ENCODE data around the gene FRMD4A.
"Not testable (repeated sequence)": the region's sequence is repeated elsewhere in the genome, so short reads cannot be mapped to it uniquely, and the experiment has no call there.

The FRMD4A gene

DNA sequence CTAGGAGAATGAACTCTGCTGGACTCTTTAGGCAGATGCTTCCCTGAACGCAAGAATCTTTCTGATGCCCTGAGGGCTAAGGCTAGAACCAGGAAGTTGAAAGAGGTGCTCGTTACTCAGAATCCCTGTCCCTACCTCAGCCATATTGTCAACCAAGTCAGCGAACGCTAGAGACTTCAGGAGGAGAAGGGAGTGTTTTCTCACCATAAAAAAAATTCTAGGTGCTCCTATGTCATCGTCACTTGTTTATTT, 384.6 kb downstream of the FRMD4A start:
- DNase-seq (ENCODE audit: low spot score), result no peak

DNA sequence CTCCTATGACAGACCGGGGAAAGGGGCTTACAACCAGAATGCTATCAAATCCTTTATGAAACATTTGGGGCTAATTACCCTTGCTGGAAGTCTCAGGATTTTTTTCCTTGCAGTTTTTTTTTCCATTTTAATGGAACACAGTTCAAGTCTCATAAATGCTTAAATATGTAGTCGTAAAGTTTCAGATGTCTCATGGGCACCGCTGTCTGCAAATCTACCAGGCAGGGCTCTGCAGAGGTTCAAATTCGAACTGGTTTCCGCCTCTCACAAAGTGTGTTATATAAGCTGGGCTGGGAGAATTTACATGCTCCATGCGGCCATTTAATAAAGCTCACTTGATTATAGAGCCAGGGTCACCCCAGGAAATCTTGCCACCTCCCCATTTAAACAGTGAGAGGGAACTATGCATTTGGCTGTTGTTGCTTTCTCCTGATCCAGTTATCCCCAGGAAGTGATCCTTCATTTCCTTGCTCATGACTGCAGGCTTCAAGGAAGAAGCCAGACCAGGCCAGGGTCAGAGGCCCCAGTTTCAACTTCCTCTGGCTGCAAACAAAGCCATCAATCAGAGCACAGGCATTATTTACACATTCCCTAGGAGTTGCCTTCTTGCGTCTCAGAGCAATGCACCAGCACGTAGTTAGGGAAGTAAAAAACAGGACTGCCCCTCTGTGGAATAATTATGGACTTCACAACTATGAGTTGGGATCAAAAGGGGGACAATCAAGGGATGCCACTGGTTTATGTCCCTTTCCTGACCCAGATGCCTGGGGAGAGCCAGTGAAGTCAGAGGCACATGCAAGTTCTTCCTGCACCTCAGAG, 385.1 kb downstream of the FRMD4A start:
- DNase-seq (ENCODE audit: low spot score), result no peak

- DNase-seq (ENCODE audit: low spot score), result no peak
Observed at GRCh38 chr10:13944823-13945222, 385.9 kb downstream of the FRMD4A start.

- no peak for DNase-seq (ENCODE audit: low spot score)
Observed at GRCh38 chr10:13943735-13944398, 386.9 kb downstream of the FRMD4A start.

- no peak for DNase-seq (ENCODE audit: low spot score)
Observed at GRCh38 chr10:13942035-13942434, 388.7 kb downstream of the FRMD4A start.

- DNase-seq (ENCODE audit: low spot score), result no peak
Observed at GRCh38 chr10:13939391-13939790, 391.3 kb downstream of the FRMD4A start.

DNA sequence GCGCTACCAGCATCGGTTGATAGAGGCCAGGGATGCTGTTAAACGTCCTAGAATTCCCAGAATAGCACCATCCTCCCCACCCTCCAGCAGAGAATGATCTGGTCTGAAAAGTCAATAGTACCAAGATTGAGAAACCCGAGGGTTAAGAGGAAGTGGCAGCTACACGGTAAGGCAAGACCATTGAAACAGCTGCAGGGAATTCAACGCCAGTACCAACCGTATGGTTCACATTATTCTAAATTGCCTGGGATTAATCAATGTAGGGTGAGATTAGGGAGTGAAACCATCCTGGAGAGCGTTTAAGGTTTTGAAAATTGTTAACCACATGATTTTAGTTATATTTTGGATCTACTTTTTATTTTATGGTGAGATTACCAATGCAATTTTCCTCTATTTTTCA, 391.8 kb downstream of the FRMD4A start:
- DNase-seq (ENCODE audit: low spot score), result no peak

DNA sequence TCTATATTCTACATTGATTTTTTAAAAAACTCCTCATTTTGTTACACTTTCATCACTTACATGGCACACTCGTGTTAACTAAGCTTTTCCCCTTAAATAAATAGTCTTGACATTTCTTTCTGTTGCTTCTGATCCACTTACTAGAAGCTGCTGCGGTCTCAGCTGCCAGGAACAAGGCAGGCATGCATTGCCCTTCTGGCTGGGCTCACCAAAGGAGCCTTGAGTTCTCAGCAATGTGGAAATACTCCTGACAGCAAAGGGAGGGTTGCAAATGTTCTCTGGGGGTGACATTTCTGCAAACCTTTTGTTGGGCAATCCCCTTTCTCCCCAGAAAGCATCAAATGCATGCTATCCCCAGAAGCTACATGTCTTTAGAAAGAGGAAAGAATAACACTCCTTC, 393.9 kb downstream of the FRMD4A start:
- no peak for DNase-seq (ENCODE audit: low spot score)

DNA sequence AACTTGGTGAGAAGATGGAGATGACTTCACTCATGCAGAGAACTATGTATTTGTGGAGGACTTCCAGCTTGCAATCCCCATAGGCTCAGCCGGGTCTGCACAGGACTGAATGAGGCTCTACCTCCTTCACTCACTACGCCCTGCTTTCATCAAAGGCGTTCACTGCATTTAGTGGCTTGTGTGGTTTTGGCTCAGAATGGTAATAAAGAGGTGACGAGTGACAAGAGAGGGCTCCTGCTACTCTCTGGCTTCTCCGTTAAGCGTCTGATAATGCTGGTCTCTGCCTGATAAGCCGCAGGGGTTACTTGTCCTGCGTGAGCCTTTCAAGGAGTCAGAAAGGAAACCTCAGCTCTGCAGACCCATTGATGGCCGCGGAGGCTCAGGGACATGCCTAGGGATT, 400.6 kb downstream of the FRMD4A start:
- DNase-seq (ENCODE audit: low spot score), result no peak

- DNase-seq (ENCODE audit: low spot score), result no peak
Observed at GRCh38 chr10:13928451-13928850, 402.3 kb downstream of the FRMD4A start.

- no peak for DNase-seq (ENCODE audit: low spot score)
Observed at GRCh38 chr10:13925971-13926780, 404.5 kb downstream of the FRMD4A start.

DNA sequence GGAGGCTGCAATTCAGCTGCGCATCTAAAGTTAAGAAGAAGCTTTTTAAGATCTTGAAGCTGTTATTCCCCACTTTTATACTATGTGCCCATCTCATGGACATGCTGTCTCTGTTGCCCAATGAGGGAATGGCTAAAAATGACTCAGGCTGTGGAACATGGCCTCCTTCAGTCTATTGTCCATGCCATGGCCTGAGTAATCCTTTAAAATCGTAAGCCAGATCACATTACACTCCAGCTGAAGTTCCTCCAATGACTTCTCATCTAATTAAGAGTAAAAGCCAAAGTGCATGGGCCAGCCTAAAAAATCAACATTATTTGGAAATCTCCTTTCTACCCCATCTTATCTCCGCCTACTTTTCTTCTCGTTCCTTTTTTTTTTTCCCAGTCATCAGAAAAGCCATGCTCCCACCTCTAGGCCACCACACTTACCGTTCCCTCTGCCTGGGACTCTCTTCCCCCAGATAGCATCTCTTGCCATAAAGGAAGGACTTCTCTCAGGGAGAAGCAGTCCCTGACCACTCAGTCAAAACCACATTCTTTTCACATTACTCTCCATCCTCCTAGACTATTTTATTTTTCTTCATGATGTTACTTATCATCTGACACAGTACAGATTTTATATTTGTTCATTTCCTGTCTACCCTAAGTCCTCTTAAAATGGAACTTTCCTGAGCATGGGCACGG, 406.5 kb downstream of the FRMD4A start:
- no peak for DNase-seq (ENCODE audit: low spot score)

DNA sequence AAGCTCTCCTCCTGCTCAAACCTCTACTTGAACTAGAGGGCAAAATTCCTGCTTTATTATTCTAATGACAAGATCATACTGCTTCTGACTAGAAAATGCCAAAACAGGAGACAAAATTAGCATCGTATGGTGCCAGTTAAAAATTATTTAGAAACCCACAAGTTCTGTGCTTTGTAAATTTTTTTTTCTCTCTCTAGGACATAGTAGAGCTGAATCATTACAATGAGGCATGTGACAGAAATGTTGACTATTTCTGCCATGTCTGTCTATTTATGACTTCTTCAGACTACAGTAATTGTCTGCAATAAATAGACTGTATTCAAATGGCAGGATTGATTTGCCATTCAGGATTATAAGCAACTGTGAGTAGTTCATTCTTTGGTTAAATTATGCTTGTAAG, 408.1 kb downstream of the FRMD4A start:
- no peak for DNase-seq (ENCODE audit: low spot score)

DNA sequence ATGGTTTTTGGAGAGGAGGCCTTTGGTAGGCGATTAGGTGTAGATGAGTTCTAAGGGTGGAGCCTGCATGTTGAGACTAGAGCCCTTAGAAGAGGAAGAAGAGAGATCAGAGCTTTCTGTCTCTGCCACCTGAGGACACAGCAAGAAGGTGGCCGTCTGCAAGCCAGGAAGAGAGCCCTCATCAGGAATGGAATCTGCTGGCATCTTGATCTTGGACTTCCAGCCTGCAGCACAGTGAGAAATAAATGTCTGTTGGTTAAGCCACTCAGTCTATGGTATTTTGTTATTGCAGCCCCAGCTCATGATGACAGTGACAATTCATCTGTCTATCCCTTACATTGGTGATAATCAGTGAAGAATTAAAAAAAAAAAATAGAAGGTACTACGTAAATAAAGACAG, 408.8 kb downstream of the FRMD4A start:
- DNase-seq (ENCODE audit: low spot score), result no peak

GRCh38 chr10:13921131-13921530, 409.6 kb downstream of the FRMD4A start:
- DNase-seq (ENCODE audit: low spot score), result not testable (repeated sequence)

DNA sequence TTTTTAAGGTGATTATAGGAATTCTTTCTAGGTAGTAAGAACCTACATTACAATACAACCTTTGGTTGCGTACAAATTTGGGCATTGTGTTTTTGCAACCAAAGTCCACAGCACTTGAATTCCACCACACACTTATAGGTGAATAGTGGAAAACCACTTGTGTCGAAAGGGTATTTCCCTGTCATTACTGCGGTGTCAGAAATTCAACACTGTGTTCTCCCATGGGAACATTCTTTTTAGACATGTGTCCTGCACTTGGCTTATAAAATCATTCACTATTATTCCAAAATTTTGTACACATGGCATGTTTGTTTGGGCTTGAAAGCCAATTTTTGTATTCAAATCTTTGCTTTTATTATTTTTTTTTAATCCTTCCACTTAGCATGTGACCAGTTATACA, 410.3 kb downstream of the FRMD4A start:
- DNase-seq (ENCODE audit: low spot score), result no peak

DNA sequence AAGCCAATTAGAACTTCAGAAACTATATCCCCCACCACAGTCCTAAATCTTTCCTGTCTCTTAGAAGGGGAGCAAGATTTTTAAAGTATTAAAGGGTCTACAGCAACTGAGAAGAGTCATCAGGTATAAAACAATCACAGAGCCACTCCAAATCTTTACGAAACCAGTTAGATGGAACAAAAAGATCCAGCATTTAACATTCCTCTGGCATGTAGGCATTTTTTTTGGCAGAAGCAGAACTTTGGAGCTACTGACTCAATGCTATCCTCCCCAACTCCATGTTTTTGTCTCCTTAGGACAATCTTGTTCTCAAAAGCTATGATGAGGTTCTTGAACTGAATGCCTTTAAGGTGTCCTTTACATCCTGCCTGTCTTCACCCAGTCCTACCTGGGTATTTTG, 410.7 kb downstream of the FRMD4A start:
- DNase-seq (ENCODE audit: low spot score), result no peak

DNA sequence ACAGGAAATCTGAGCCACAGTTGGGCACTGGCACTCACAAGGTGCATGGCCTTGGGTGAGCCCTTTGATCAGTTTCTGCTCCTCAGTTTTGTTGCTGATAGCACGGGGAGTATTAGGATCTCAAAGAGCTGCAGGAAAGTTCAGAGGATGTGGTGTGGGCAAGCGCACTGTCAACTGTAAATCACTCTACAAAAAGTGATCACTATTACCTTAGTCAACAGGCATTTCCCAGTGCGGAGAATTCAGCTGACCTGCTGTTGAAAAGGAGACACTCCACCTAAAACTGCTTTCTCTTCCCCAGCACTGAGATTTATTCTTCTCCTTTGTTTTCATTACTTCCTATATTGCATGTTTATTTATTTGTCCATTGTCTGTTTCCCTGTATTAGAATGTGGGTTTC, 412.9 kb downstream of the FRMD4A start:
- no peak for DNase-seq (ENCODE audit: low spot score)

DNA sequence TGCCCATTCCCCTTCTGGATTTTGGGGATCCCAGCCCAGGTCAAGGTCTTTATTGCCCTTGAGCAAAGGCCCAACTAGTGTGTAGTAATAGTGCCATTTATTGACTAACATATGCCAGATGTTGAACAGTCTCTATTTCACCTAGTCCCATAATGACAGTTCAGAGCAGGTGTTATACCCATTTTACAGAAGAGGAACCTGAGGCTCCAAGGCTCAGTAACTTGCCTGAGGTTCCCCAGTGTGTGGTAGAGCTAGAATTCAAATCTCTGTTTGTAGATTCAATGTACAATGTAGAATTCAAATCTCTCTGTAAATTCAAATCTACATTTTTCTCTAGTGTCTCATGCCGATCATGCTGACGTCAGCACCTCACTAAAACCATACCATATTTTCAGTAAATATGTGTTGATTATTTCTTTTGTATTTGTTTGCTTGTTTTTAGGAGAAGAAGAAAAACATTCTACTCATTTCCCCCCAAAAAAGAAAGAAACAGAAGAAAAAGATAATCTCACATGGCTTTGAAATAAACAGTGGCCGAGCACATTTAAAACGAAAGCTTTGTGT, 414.3 kb downstream of the FRMD4A start:
- DNase-seq (ENCODE audit: low spot score), result no peak

DNA sequence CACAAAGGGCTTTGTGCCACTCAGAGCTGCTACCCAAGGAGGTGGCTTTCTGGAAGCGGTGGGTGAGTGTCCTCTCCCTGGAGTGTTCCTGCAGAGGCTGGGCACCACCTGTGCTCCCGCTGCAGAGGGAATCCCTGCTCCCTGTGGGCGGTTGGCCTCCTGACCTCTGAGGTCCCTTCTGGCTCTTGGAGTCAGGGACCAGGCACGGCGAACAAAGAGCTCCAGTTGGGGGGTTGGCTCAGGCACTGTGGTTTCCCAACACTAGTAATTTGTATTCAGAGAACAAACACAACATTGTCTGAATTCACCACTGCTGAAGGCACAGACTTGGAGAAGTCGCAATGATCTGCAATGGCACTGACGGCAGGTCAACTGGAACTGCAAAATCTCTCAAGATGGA, 415.0 kb downstream of the FRMD4A start:
- DNase-seq (ENCODE audit: low spot score), result no peak

GRCh38 chr10:13913897-13914296, 416.8 kb downstream of the FRMD4A start:
- no peak for DNase-seq (ENCODE audit: low spot score)

GRCh38 chr10:13911821-13912520, 418.8 kb downstream of the FRMD4A start:
- no peak for DNase-seq (ENCODE audit: low spot score)
